ENCODE measurements around the gene IFT80. TPM values are rescaled to one million over a fixed set of nuclear protein-coding genes. Genes with fewer than 3 reads are reported as not detected.

The IFT80 gene
- total and polyA plus RNA-seq, 9 of the 15 experiments (the other 6 are each of a cell fraction or from before 2014, with no cell fraction given), result 6.7 to 21.1 (median 16.4) TPM

GRCh38 chr3:160225176-160226025 is 173.6 kb downstream of the IFT80 start, which contains the start of gene C3orf80 (continued):
- no peak for TF ChIP-seq BCLAF1 (IDR thresholded peaks at IDR 0.05; ENCODE audit: borderline replicate concordance in 1 of 2, control insufficient read depth in 1 of 2, low read depth in 2 of 2, low read length in 1 of 2)
- TF ChIP-seq NBN (IDR thresholded peaks at IDR 0.05; ENCODE audit: low read depth), result no peak
- no peak for TF ChIP-seq MBD1 (CRISPR knock-in tag; IDR thresholded peaks at IDR 0.05)
- TF ChIP-seq ZFPM2 (CRISPR knock-in tag; IDR thresholded peaks at IDR 0.05), result no peak
- no peak for TF ChIP-seq E4F1 (CRISPR knock-in tag; IDR thresholded peaks at IDR 0.05; ENCODE audit: borderline replicate concordance)
- no peak; the same call in 1 of the 2 replicates for TF ChIP-seq E2F3 (CRISPR knock-in tag; IDR thresholded peaks at IDR 0.05)
- TF ChIP-seq POLR3G (IDR thresholded peaks at IDR 0.05; ENCODE audit: extremely low read depth, insufficient read length, insufficient replicate concordance), result no peak
- TF ChIP-seq ZBTB1 (CRISPR knock-in tag; IDR thresholded peaks at IDR 0.05; ENCODE audit: borderline replicate concordance, low read depth), result 0 out of 2 replicates have a peak, but pooled peaks have one; percentile 36
- peak; percentile 41; the same call in 1 of the 2 replicates for TF ChIP-seq ARID4B (CRISPR knock-in tag; IDR thresholded peaks at IDR 0.05)
- no peak for TF ChIP-seq ZNF41 (CRISPR knock-in tag; conservative IDR thresholded peaks at IDR 0.05)
- no peak for TF ChIP-seq GATAD2A (IDR thresholded peaks at IDR 0.05)
- no peak for TF ChIP-seq IFI16 (CRISPR knock-in tag; IDR thresholded peaks at IDR 0.05)
- TF ChIP-seq MCM5 (IDR thresholded peaks at IDR 0.05; ENCODE audit: low read depth), result no peak
- TF ChIP-seq COPS2 (conservative IDR thresholded peaks at IDR 0.05), result no peak
- peak; percentile 92 for TF ChIP-seq FUS (optimal IDR thresholded peaks at IDR 0.05; ENCODE audit: low read depth, low read length)

Data from K562 (cell line).